Measurements from ENCODE around the gene CNPY3. TPM values are rescaled to one million over a fixed set of nuclear protein-coding genes. Genes with fewer than 3 reads are reported as not detected.
A peak's percentile ranks its signal among the peaks of the same experiment; 100 is the strongest.
"Not testable (repeated sequence)": the region's sequence is repeated elsewhere in the genome, so short reads cannot be mapped to it uniquely, and the experiment has no call there.

CNPY3 gene
- total RNA-seq: 10 to 100 TPM; 21.1 to 59.7 (median 38.5) TPM
- 10 to 100 TPM; 22.4 to 53.5 (median 48.2) TPM for polyA plus RNA-seq
- long read RNA-seq, donor 1, transcript CNPY3-201 (6 exons, 1,704 nt): major isoform, 16 of 26 reads
- long read RNA-seq, donor 1, partial matches to known transcripts: 10 of 26 reads
- long read RNA-seq, donor 1, other reads (novel, unspliced or antisense): 0 of 26 reads
- long read RNA-seq, donor 2, transcript CNPY3-201 (6 exons, 1,704 nt): major isoform, 13 of 13 reads
- long read RNA-seq, donor 2, partial matches to known transcripts: 0 of 13 reads
- long read RNA-seq, donor 2, other reads (novel, unspliced or antisense): 0 of 13 reads
- long read RNA-seq, donor 3, transcript CNPY3-201 (6 exons, 1,704 nt): major isoform, 10 of 10 reads
- long read RNA-seq, donor 3, partial matches to known transcripts: 0 of 10 reads
- long read RNA-seq, donor 3, other reads (novel, unspliced or antisense): 0 of 10 reads
- long read RNA-seq, donor 4, transcript CNPY3-201 (6 exons, 1,704 nt): major isoform, 23 of 37 reads
- long read RNA-seq, donor 4, partial matches to known transcripts: 2 of 37 reads
- long read RNA-seq, donor 4, other reads (novel, unspliced or antisense): 12 of 37 reads
- long read RNA-seq, donor 5, transcript CNPY3-201 (6 exons, 1,704 nt): major isoform, 82 of 110 reads
- long read RNA-seq, donor 5, partial matches to known transcripts: 9 of 110 reads
- long read RNA-seq, donor 5, other reads (novel, unspliced or antisense): 19 of 110 reads
- long read RNA-seq, donor 6, transcript CNPY3-201 (6 exons, 1,704 nt): major isoform, 25 of 30 reads
- long read RNA-seq, donor 6, partial matches to known transcripts: 2 of 30 reads
- long read RNA-seq, donor 6, other reads (novel, unspliced or antisense): 3 of 30 reads
- long read RNA-seq, donor 7, partial matches to known transcripts: 0 of 4 reads
- long read RNA-seq, donor 7, other reads (novel, unspliced or antisense): 0 of 4 reads
- long read RNA-seq, donor 8, transcript CNPY3-201 (6 exons, 1,704 nt): major isoform, 31 of 31 reads
- long read RNA-seq, donor 8, partial matches to known transcripts: 0 of 31 reads
- long read RNA-seq, donor 8, other reads (novel, unspliced or antisense): 0 of 31 reads
- long read RNA-seq, donor 9, transcript CNPY3-201 (6 exons, 1,704 nt): major isoform, 16 of 16 reads
- long read RNA-seq, donor 9, partial matches to known transcripts: 0 of 16 reads
- long read RNA-seq, donor 9, other reads (novel, unspliced or antisense): 0 of 16 reads
- long read RNA-seq, donor 10, transcript CNPY3-201 (6 exons, 1,704 nt): major isoform, 10 of 10 reads
- long read RNA-seq, donor 10, partial matches to known transcripts: 0 of 10 reads
- long read RNA-seq, donor 10, other reads (novel, unspliced or antisense): 0 of 10 reads

GRCh38 chr6:42928986-42929820 lies at the start of gene CNPY3:
Gene CNPY3 (plus strand): TSS chr6:42929480. CDS start chr6:42929571, 91 bp downstream.
- DNase-seq: peak; percentile 90 to 97 (median 95)
- Histone ChIP-seq H3K36me3 (replicated peaks in 1 of 2) (peaks cover 0 to under 1% of the 10 kb centered on the region in 2 donors), H3K27me3 (no peaks in the 10 kb centered on the region), H3K4me1 (replicated peaks in 1 of 2) (peaks cover 13 to 44% of the 10 kb centered on the region in 2 donors), H3K9me3 (replicated peaks in 1 of 3) (no peaks in the 10 kb centered on the region), H3K4me3 (peak within 1 kb of the TSS; percentile 20 to 79 (median 74)), H3K27ac (peak within 1 kb of the TSS; percentile 75 to 96 (median 89))
- intact Hi-C loops (cut with DNase I): no loop called here
- WGBS, 4 donors: 0% methylated on average over 11 to 63 of the region's 63 CpGs
- TF ChIP-seq POLR2A (IDR thresholded peaks at IDR 0.05): peak; percentile 56 to 66
- TF ChIP-seq CTCF (IDR thresholded peaks at IDR 0.05): peak in 2 of 6 experiments; percentile 12 to 16

GRCh38 chr6:42880240-42880817 lies 49.0 kb upstream of the CNPY3 start:
- Histone ChIP-seq H3K4me3 (peak overlapping the region; percentile 71 to 85 (median 77)), H3K4me1 (replicated peaks in 1 of 2) (peaks cover 17 to 26% of the 10 kb centered on the region in 2 donors), H3K27ac (peak overlapping the region; percentile 83 to 94 (median 90)), H3K36me3 (replicated peaks in 1 of 2) (peaks cover 0 to 37% of the 10 kb centered on the region in 2 donors)
- H3K27me3 ChIP-seq; intact Hi-C loops (cut with DNase I); DNase-seq; H3K9me3 ChIP-seq (replicated peaks in 1 of 3): not testable (repeated sequence)
- WGBS, 4 donors: 6 to 13% (median 9%) methylated on average over 25 of the region's 25 CpGs

- H3K4me1 ChIP-seq (replicated peaks in 1 of 2): peaks cover 17 to 26% of the 10 kb centered on the region in 2 donors
- H3K4me3 ChIP-seq: peak overlapping the region in 2 of 4 donors; percentile 82 to 85
- H3K9me3 ChIP-seq (replicated peaks in 1 of 3); H3K27me3 ChIP-seq; intact Hi-C loops (cut with DNase I); DNase-seq: not testable (repeated sequence)
- peaks cover 0 to 43% of the 10 kb centered on the region in 2 donors for H3K36me3 ChIP-seq (replicated peaks in 1 of 2)
- WGBS, 4 donors: 77 to 89% (median 82%) methylated on average over 12 of the region's 12 CpGs
- peak overlapping the region in 3 of 5 donors; percentile 90 to 94 (median 93) for H3K27ac ChIP-seq
Observed at GRCh38 chr6:42880871-42881270, 48.4 kb upstream of the CNPY3 start.

- H3K4me3 ChIP-seq: no peak overlapping the region
- WGBS, 4 donors: 47 to 60% (median 53%) methylated on average over 4 of the region's 4 CpGs
- no peak for DNase-seq
- no peak overlapping the region for H3K27ac ChIP-seq
- no peaks in the 10 kb centered on the region for H3K9me3 ChIP-seq (replicated peaks in 1 of 3)
- intact Hi-C loops (cut with DNase I): no loop called here
- H3K36me3 ChIP-seq (replicated peaks in 1 of 2): peaks cover 0 to 59% of the 10 kb centered on the region in 2 donors
- no peaks in the 10 kb centered on the region for H3K27me3 ChIP-seq
- TF ChIP-seq POLR2A (IDR thresholded peaks at IDR 0.05): no peak
- no peak for TF ChIP-seq CTCF (IDR thresholded peaks at IDR 0.05)
- H3K4me1 ChIP-seq (replicated peaks in 1 of 2): peaks cover 12 to 19% of the 10 kb centered on the region in 2 donors
Observed at GRCh38 chr6:42885702-42886101, 43.6 kb upstream of the CNPY3 start.

GRCh38 chr6:42888201-42888600 lies 41.1 kb upstream of the CNPY3 start:
- WGBS, 4 donors: 91 to 96% (median 92%) methylated on average over 3 to 4 of the region's 4 CpGs
- H3K4me1 ChIP-seq (replicated peaks in 1 of 2): peaks cover 11 to 13% of the 10 kb centered on the region in 2 donors
- H3K4me3 ChIP-seq; intact Hi-C loops (cut with DNase I); H3K27me3 ChIP-seq; H3K9me3 ChIP-seq (replicated peaks in 1 of 3): not testable (repeated sequence)
- H3K36me3 ChIP-seq (replicated peaks in 1 of 2): peaks cover 0 to 43% of the 10 kb centered on the region in 2 donors
- peak in 2 of 7 donors; percentile 10 to 46 for DNase-seq
- peak overlapping the region in 1 of 5 donors; percentile 13 for H3K27ac ChIP-seq

Data from adrenal gland (tissue), 19 donors.